Endothelial cell of umbilical vein (primary cell): ENCODE data around the gene NPIPA3. TPM values are rescaled to one million over a fixed set of nuclear protein-coding genes. Genes with fewer than 3 reads are reported as not detected.

Experiments
- polyA plus RNA-seq, 4 experiments: library from polyadenylated mRNA; depleted of rRNA in 3 of 4; stranded (reverse) in 3 of 4; unstranded in 1 of 4; fragments of >200 nt; gene quantifications; 2 replicates each; pipeline versions ENCODE4 v1.2.1 to v1.2.3, GENCODE V29; 2011 to 2012; ENCODE audit warnings: missing spikeins in 1 of 4
- total RNA-seq: library from RNA; stranded (reverse); gene quantifications from 2 replicates; pipeline ENCODE4 v1.2.3, GENCODE V29; 2021

The NPIPA3 gene
- total and polyA plus RNA-seq, 2 donors (not counting 3 experiments of a cell fraction or from before 2014, with no cell fraction given) = 2.2 to 3.0 TPM

Other genes with a start within 250 kb of the NPIPA3 start
- gene PARN, start 73.2 kb upstream of the NPIPA3 start, total RNA-seq = 22.3 and 24.6 TPM in 2 replicates
- 11.3 and 16.9 TPM in 2 replicates for gene PARN, start 73.2 kb upstream of the NPIPA3 start, polyA plus RNA-seq
- 73.5 and 84.6 TPM in 2 replicates for gene BFAR, start 70.5 kb upstream of the NPIPA3 start, total RNA-seq
- 49.8 and 57.3 TPM in 2 replicates for gene BFAR, start 70.5 kb upstream of the NPIPA3 start, polyA plus RNA-seq
- not detected in 2 replicates for gene PLA2G10, start 9.1 kb upstream of the NPIPA3 start, total RNA-seq
- 0.18 and 0.25 TPM in 2 replicates for gene PLA2G10, start 9.1 kb upstream of the NPIPA3 start, polyA plus RNA-seq
- gene NPIPA2, start 39.1 kb downstream of the NPIPA3 start, total RNA-seq = 5.4 and 6.9 TPM in 2 replicates
- gene NPIPA2, start 39.1 kb downstream of the NPIPA3 start, polyA plus RNA-seq = 0.56 and 1.1 TPM in 2 replicates
- gene NOMO1, start 130.3 kb downstream of the NPIPA3 start, total RNA-seq = 137 and 148 TPM in 2 replicates
- 138 and 140 TPM in 2 replicates for gene NOMO1, start 130.3 kb downstream of the NPIPA3 start, polyA plus RNA-seq
- gene NPIPA1, start 234.0 kb downstream of the NPIPA3 start, total RNA-seq = 81.6 and 96.1 TPM in 2 replicates
- 53.2 and 58.1 TPM in 2 replicates for gene NPIPA1, start 234.0 kb downstream of the NPIPA3 start, polyA plus RNA-seq